ENCODE data around the gene ATP10B. TPM values are rescaled to one million over a fixed set of nuclear protein-coding genes. Genes with fewer than 3 reads are reported as not detected.

ATP10B gene
- total RNA-seq, 5 donors from 2014 or later (not counting 1 experiment from before 2014, with no cell fraction given) = 0.07 to 0.12 (median 0.09) TPM; not detected in 2

DNA sequence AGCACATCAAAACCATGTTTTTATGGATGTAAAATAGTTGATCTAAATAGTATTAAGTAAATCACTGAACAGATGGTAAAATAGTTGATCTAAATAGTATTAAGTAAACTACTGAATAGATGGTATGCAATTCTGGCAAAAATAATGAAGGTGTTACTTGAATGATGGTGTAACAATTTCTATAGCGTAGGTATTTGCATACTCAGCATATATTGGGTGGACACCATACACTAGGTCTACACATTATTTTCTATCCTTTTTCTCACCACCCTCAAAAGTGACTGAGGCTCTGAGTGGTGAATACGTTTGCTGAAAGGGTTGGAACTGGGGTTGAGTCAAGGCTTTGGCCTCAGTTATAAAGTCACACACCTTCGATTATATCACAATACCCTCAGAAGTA, 81.3 kb downstream of the ATP10B start:
- ChIA-PET CTCF (no interaction called here), POLR2A (no interaction called here)
- H3K36me3 ChIP-seq (ENCODE audit: control insufficient read depth in 2 of 2, extremely low read depth in 1 of 2, insufficient read depth in 1 of 2, low read length in 1 of 2) = no peaks in the 10 kb centered on the region
- H3K27ac Mint-ChIP-seq = no peak overlapping the region
- H3K27me3 Mint-ChIP-seq = no peaks in the 10 kb centered on the region
- H3K4me1 ChIP-seq (ENCODE audit: control insufficient read depth in 1 of 2, extremely low read depth in 1 of 2, insufficient read depth in 2 of 2, low read length in 2 of 2) = no peaks in the 10 kb centered on the region
- no peak overlapping the region for H3K27ac ChIP-seq (ENCODE audit: low read length)
- H3K4me1 Mint-ChIP-seq = no peaks in the 10 kb centered on the region
- no peak for ATAC-seq (replicated peaks in 1 of 4)
- no peaks in the 10 kb centered on the region for H3K36me3 Mint-ChIP-seq
- WGBS (ENCODE audit: insufficient coverage) = no CpG with 5 or more reads among the region's 3 CpGs
- no peak overlapping the region for H3K4me3 ChIP-seq (ENCODE audit: control insufficient read depth in 1 of 2, extremely low read depth in 1 of 2, low read length in 1 of 2)
- no peaks in the 10 kb centered on the region for H3K9me3 Mint-ChIP-seq
- no peak for DNase-seq
- no peaks in the 10 kb centered on the region for H3K9me3 ChIP-seq
- H3K4me3 Mint-ChIP-seq = no peak overlapping the region
- H3K27me3 ChIP-seq (replicated peaks in 1 of 2; ENCODE audit: control insufficient read depth in 2 of 2, extremely low read depth in 1 of 2, insufficient read depth in 2 of 2, low read length in 1 of 2) = no peaks in the 10 kb centered on the region

DNA sequence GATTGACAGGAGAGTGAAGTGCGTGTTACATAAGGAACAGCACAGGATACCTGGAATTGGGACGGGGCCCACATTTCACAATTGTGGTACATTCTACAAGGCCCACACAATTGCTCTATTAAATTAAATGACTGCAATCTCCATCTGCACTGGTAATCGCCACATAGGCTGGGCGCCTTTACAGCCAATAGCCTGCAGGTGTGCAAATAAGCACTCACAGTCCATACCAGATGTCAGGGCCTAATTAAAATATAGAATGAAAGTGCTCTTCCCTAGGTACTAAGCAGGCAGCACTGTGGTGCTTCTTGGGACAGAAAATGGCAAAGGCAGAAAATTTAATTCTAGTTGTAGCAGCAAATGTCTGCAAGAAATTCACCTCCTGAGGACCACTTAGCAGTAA, 82.7 kb downstream of the ATP10B start:
- POLR2A ChIA-PET = no interaction called here
- no peaks in the 10 kb centered on the region for H3K27me3 ChIP-seq (replicated peaks in 1 of 2; ENCODE audit: control insufficient read depth in 2 of 2, extremely low read depth in 1 of 2, insufficient read depth in 2 of 2, low read length in 1 of 2)
- DNase-seq = no peak
- no peak overlapping the region for H3K4me3 Mint-ChIP-seq
- ATAC-seq (replicated peaks in 1 of 4) = no peak
- H3K27me3 Mint-ChIP-seq = no peaks in the 10 kb centered on the region
- no peaks in the 10 kb centered on the region for H3K9me3 Mint-ChIP-seq
- no peak overlapping the region for H3K27ac Mint-ChIP-seq
- no peaks in the 10 kb centered on the region for H3K4me1 ChIP-seq (ENCODE audit: control insufficient read depth in 1 of 2, extremely low read depth in 1 of 2, insufficient read depth in 2 of 2, low read length in 2 of 2)
- H3K27ac ChIP-seq (ENCODE audit: low read length) = no peak overlapping the region
- no peaks in the 10 kb centered on the region for H3K36me3 ChIP-seq (ENCODE audit: control insufficient read depth in 2 of 2, extremely low read depth in 1 of 2, insufficient read depth in 1 of 2, low read length in 1 of 2)
- no peak overlapping the region for H3K4me3 ChIP-seq (ENCODE audit: control insufficient read depth in 1 of 2, extremely low read depth in 1 of 2, low read length in 1 of 2)
- H3K4me1 Mint-ChIP-seq = no peaks in the 10 kb centered on the region
- CTCF ChIA-PET = no interaction called here
- H3K36me3 Mint-ChIP-seq = no peaks in the 10 kb centered on the region
- WGBS (ENCODE audit: insufficient coverage) = no CpG with 5 or more reads among the region's 4 CpGs
- no peaks in the 10 kb centered on the region for H3K9me3 ChIP-seq

DNA sequence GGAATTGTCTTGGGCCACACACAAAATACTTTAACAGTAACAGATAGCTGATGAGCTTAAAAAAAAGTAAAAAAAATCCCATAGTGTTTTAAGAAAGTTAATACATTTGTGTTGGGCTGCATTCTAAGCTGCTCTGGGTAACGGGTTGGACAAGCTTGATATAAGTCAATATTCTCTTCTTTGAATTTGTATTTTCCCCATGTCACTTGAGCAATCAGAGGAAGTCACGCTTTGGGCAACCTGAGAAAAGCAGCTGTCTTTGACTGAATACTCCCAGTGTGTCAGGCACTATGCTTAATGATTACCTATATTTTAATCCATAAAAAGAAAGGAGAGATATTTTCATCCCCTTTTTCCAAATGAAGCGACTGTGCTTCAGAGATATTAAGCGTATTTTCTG, 84.9 kb downstream of the ATP10B start:
- Mint-ChIP-seq H3K27ac (no peak overlapping the region), H3K4me1 (no peaks in the 10 kb centered on the region), H3K9me3 (peaks cover 0 to under 1% (median 0%) of the 10 kb centered on the region in 3 donors), H3K36me3 (no peaks in the 10 kb centered on the region), H3K4me3 (no peak overlapping the region), H3K27me3 (no peaks in the 10 kb centered on the region)
- Histone ChIP-seq H3K4me3 (ENCODE audit: control insufficient read depth in 1 of 2, extremely low read depth in 1 of 2, low read length in 1 of 2) (no peak overlapping the region), H3K27me3 (replicated peaks in 1 of 2; ENCODE audit: control insufficient read depth in 2 of 2, extremely low read depth in 1 of 2, insufficient read depth in 2 of 2, low read length in 1 of 2) (no peaks in the 10 kb centered on the region), H3K4me1 (ENCODE audit: control insufficient read depth in 1 of 2, extremely low read depth in 1 of 2, insufficient read depth in 2 of 2, low read length in 2 of 2) (no peaks in the 10 kb centered on the region), H3K9me3 (no peaks in the 10 kb centered on the region), H3K27ac (ENCODE audit: low read length) (no peak overlapping the region), H3K36me3 (ENCODE audit: control insufficient read depth in 2 of 2, extremely low read depth in 1 of 2, insufficient read depth in 1 of 2, low read length in 1 of 2) (no peaks in the 10 kb centered on the region)
- ChIA-PET POLR2A (no interaction called here), CTCF (no interaction called here)
- no peak for DNase-seq
- ATAC-seq (replicated peaks in 1 of 4) = no peak
- WGBS (ENCODE audit: insufficient coverage) = 60% methylated on average over 1 of the region's 4 CpGs

DNA sequence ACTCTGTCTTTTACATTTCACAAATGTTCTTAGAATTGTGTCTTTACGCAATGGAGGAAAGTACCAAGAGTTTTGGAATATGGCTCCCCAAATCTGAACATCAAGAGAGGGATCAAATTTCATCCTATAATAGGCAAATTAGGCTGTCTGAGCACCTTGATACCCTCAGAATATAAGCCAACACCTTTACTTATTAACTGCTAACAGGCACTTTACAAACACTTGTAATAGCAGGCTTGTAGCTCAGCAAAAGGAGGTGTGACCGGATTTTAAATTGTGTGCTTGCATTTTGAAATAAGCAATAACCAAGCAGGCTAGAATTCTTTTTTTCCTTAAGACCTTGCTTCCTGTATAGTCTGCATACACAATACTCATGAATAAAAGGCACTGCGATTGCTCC, 92.0 kb downstream of the ATP10B start:
- no peak overlapping the region for H3K4me3 Mint-ChIP-seq

GRCh38 chr5:160757194-160757593, 94.8 kb downstream of the ATP10B start:
- Histone ChIP-seq H3K4me3 (ENCODE audit: control insufficient read depth in 1 of 2, extremely low read depth in 1 of 2, low read length in 1 of 2) (no peak overlapping the region), H3K4me1 (ENCODE audit: control insufficient read depth in 1 of 2, extremely low read depth in 1 of 2, insufficient read depth in 2 of 2, low read length in 2 of 2) (no peaks in the 10 kb centered on the region), H3K36me3 (ENCODE audit: control insufficient read depth in 2 of 2, extremely low read depth in 1 of 2, insufficient read depth in 1 of 2, low read length in 1 of 2) (no peaks in the 10 kb centered on the region), H3K27ac (ENCODE audit: low read length) (no peak overlapping the region), H3K27me3 (replicated peaks in 1 of 2; ENCODE audit: control insufficient read depth in 2 of 2, extremely low read depth in 1 of 2, insufficient read depth in 2 of 2, low read length in 1 of 2) (peaks cover 0 to 7% of the 10 kb centered on the region in 2 experiments), H3K9me3 (no peaks in the 10 kb centered on the region)
- no CpG with 5 or more reads among the region's 1 CpG for WGBS (ENCODE audit: insufficient coverage)
- DNase-seq (no peak), ATAC-seq (replicated peaks in 1 of 4) (no peak)
- H3K27me3 Mint-ChIP-seq = peaks cover 6 to 9% of the 10 kb centered on the region in 2 donors
- CTCF ChIA-PET = no interaction called here
- H3K4me3 Mint-ChIP-seq = no peak overlapping the region
- no peak overlapping the region for H3K27ac Mint-ChIP-seq
- POLR2A ChIA-PET = no interaction called here
- no peaks in the 10 kb centered on the region for H3K36me3 Mint-ChIP-seq
- H3K4me1 Mint-ChIP-seq = no peaks in the 10 kb centered on the region
- peaks cover 0 to 5% (median 0%) of the 10 kb centered on the region in 3 donors for H3K9me3 Mint-ChIP-seq

More for the DNA sequence above, 92.0 kb downstream of the ATP10B start:
- ATAC-seq (replicated peaks in 1 of 4) = no peak
- peaks cover 0 to 7% of the 10 kb centered on the region in 2 experiments for H3K27me3 ChIP-seq (replicated peaks in 1 of 2; ENCODE audit: control insufficient read depth in 2 of 2, extremely low read depth in 1 of 2, insufficient read depth in 2 of 2, low read length in 1 of 2)
- Mint-ChIP-seq H3K36me3 (no peaks in the 10 kb centered on the region), H3K9me3 (peaks cover 0 to 5% (median 0%) of the 10 kb centered on the region in 3 donors), H3K4me1 (no peaks in the 10 kb centered on the region), H3K27ac (no peak overlapping the region), H3K27me3 (peaks cover 6 to 9% of the 10 kb centered on the region in 2 donors)
- no CpG with 5 or more reads among the region's 3 CpGs for WGBS (ENCODE audit: insufficient coverage)
- H3K36me3 ChIP-seq (ENCODE audit: control insufficient read depth in 2 of 2, extremely low read depth in 1 of 2, insufficient read depth in 1 of 2, low read length in 1 of 2) = no peaks in the 10 kb centered on the region
- H3K4me1 ChIP-seq (ENCODE audit: control insufficient read depth in 1 of 2, extremely low read depth in 1 of 2, insufficient read depth in 2 of 2, low read length in 2 of 2) = no peaks in the 10 kb centered on the region
- ChIA-PET CTCF (no interaction called here), POLR2A (no interaction called here)
- DNase-seq = no peak
- no peak overlapping the region for H3K4me3 ChIP-seq (ENCODE audit: control insufficient read depth in 1 of 2, extremely low read depth in 1 of 2, low read length in 1 of 2)
- no peak overlapping the region for H3K27ac ChIP-seq (ENCODE audit: low read length)
- H3K9me3 ChIP-seq = no peaks in the 10 kb centered on the region

DNA sequence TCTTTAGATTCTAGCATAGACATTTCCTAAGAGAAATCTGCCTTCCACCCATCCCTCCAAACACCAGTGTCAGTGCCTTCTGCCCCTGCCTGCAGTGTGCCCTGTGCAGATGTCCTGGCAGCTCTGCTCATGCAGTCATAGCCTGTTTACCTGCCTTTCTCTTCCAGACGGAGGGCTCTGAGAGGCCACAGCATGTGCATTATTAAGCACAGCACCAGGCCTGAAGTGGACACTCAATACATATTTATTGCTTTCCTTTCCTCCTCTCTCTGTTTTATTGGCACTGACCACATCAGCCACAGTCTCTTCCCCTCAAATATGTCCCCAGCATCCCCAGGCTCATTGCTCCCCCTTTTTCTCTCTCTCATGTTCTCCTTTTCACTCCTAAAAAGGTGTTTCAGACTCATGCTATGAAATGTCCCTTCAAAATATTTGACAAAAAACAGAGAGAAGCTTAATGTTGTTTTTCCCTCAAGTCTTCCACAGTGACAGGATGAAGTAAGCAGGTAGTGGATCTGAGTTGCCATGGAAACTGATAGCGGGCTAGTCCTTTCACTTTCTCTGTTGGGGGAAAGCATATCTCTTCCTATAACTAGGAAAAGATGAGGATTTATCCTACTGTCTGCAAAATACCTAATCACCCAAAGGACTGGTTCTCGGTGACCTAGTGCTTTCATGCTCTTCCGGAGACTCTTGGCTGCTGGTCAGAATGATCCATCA, 100.9 kb downstream of the ATP10B start:
- ChIA-PET POLR2A (interaction anchor here in 1 of 2 donors (0.7 kb wide), 1 partner anchor 10 kb away, joined by 3 read pairs; no protein-coding TSS in a partner anchor), CTCF (no interaction called here)
- H3K9me3 Mint-ChIP-seq = peaks cover 0 to under 1% (median 0%) of the 10 kb centered on the region in 3 donors
- H3K4me1 ChIP-seq (ENCODE audit: control insufficient read depth in 1 of 2, extremely low read depth in 1 of 2, insufficient read depth in 2 of 2, low read length in 2 of 2) = no peaks in the 10 kb centered on the region
- peaks cover 0 to 2% (median 0%) of the 10 kb centered on the region in 3 donors for H3K4me1 Mint-ChIP-seq
- H3K27ac Mint-ChIP-seq = no peak overlapping the region
- WGBS (ENCODE audit: insufficient coverage) = 97% methylated on average over 3 of the region's 4 CpGs
- no peaks in the 10 kb centered on the region for H3K27me3 ChIP-seq (replicated peaks in 1 of 2; ENCODE audit: control insufficient read depth in 2 of 2, extremely low read depth in 1 of 2, insufficient read depth in 2 of 2, low read length in 1 of 2)
- no peaks in the 10 kb centered on the region for H3K9me3 ChIP-seq
- no peak overlapping the region for H3K4me3 ChIP-seq (ENCODE audit: control insufficient read depth in 1 of 2, extremely low read depth in 1 of 2, low read length in 1 of 2)
- H3K27me3 Mint-ChIP-seq = peaks cover 4 to 8% of the 10 kb centered on the region in 2 donors
- no peak overlapping the region for H3K27ac ChIP-seq (ENCODE audit: low read length)
- ATAC-seq (replicated peaks in 1 of 4) (no peak), DNase-seq (no peak)
- no peaks in the 10 kb centered on the region for H3K36me3 Mint-ChIP-seq
- H3K36me3 ChIP-seq (ENCODE audit: control insufficient read depth in 2 of 2, extremely low read depth in 1 of 2, insufficient read depth in 1 of 2, low read length in 1 of 2) = no peaks in the 10 kb centered on the region
- H3K4me3 Mint-ChIP-seq = no peak overlapping the region

All from T-cell (primary cell).